ENCODE measurements around the gene REV1.

REV1 gene

GRCh38 chr2:99448556-99448955 lies 41.3 kb downstream of the REV1 start:
- no peak overlapping the region for H3K4me3 ChIP-seq (ENCODE audit: low read length)
- TF ChIP-seq ZNF274 (IDR thresholded peaks at IDR 0.05; ENCODE audit: low read depth, low read length), result no peak

GRCh38 chr2:99445065-99445464 lies 44.8 kb downstream of the REV1 start:
- TF ChIP-seq ZNF274 (IDR thresholded peaks at IDR 0.05; ENCODE audit: low read depth, low read length), result no peak
- H3K4me3 ChIP-seq (ENCODE audit: low read length), result no peak overlapping the region

GRCh38 chr2:99444222-99444621 lies 45.6 kb downstream of the REV1 start:
- no peak overlapping the region for H3K4me3 ChIP-seq (ENCODE audit: low read length)
- TF ChIP-seq ZNF274 (IDR thresholded peaks at IDR 0.05; ENCODE audit: low read depth, low read length), result no peak

GRCh38 chr2:99442837-99443236 lies 47.0 kb downstream of the REV1 start:
- no peak overlapping the region for H3K4me3 ChIP-seq (ENCODE audit: low read length)
- TF ChIP-seq ZNF274 (IDR thresholded peaks at IDR 0.05; ENCODE audit: low read depth, low read length), result no peak

GRCh38 chr2:99439971-99440505 lies 49.8 kb downstream of the REV1 start:
- H3K4me3 ChIP-seq (ENCODE audit: low read length), result no peak overlapping the region

GRCh38 chr2:99436874-99437273 lies 52.9 kb downstream of the REV1 start:
- TF ChIP-seq ZNF274 (IDR thresholded peaks at IDR 0.05; ENCODE audit: low read depth, low read length), result no peak
- H3K4me3 ChIP-seq (ENCODE audit: low read length), result no peak overlapping the region

More at GRCh38 chr2:99439971-99440505, 49.8 kb downstream of the REV1 start:
- TF ChIP-seq ZNF274 (IDR thresholded peaks at IDR 0.05; ENCODE audit: low read depth, low read length), result no peak

GRCh38 chr2:99433340-99433739 lies 56.5 kb downstream of the REV1 start:
- no peak overlapping the region for H3K4me3 ChIP-seq (ENCODE audit: low read length)
- no peak for TF ChIP-seq ZNF274 (IDR thresholded peaks at IDR 0.05; ENCODE audit: low read depth, low read length)

- TF ChIP-seq ZNF274 (IDR thresholded peaks at IDR 0.05; ENCODE audit: low read depth, low read length), result no peak
- H3K4me3 ChIP-seq (ENCODE audit: low read length), result no peak overlapping the region
Measured at GRCh38 chr2:99431587-99432275, 58.1 kb downstream of the REV1 start.

- no peak overlapping the region for H3K4me3 ChIP-seq (ENCODE audit: low read length)
- no peak for TF ChIP-seq ZNF274 (IDR thresholded peaks at IDR 0.05; ENCODE audit: low read depth, low read length)
Measured at GRCh38 chr2:99430614-99431291, 59.1 kb downstream of the REV1 start.

- no peak for TF ChIP-seq ZNF274 (IDR thresholded peaks at IDR 0.05; ENCODE audit: low read depth, low read length)
- H3K4me3 ChIP-seq (ENCODE audit: low read length), result no peak overlapping the region
Measured at GRCh38 chr2:99425022-99425421, 64.8 kb downstream of the REV1 start.

- no peak overlapping the region for H3K4me3 ChIP-seq (ENCODE audit: low read length)
- TF ChIP-seq ZNF274 (IDR thresholded peaks at IDR 0.05; ENCODE audit: low read depth, low read length), result no peak
Measured at GRCh38 chr2:99424371-99424770, 65.4 kb downstream of the REV1 start.

- no peak for TF ChIP-seq ZNF274 (IDR thresholded peaks at IDR 0.05; ENCODE audit: low read depth, low read length)
- no peak overlapping the region for H3K4me3 ChIP-seq (ENCODE audit: low read length)
Measured at GRCh38 chr2:99422599-99422998, 67.2 kb downstream of the REV1 start.

GRCh38 chr2:99421469-99421868 lies 68.3 kb downstream of the REV1 start:
- no peak for TF ChIP-seq ZNF274 (IDR thresholded peaks at IDR 0.05; ENCODE audit: low read depth, low read length)
- no peak overlapping the region for H3K4me3 ChIP-seq (ENCODE audit: low read length)

- TF ChIP-seq ZNF274 (IDR thresholded peaks at IDR 0.05; ENCODE audit: low read depth, low read length), result no peak
Measured at GRCh38 chr2:99420751-99421299, 69.0 kb downstream of the REV1 start.

GRCh38 chr2:99420031-99420430 lies 69.8 kb downstream of the REV1 start:
- TF ChIP-seq ZNF274 (IDR thresholded peaks at IDR 0.05; ENCODE audit: low read depth, low read length), result no peak
- H3K4me3 ChIP-seq (ENCODE audit: low read length), result no peak overlapping the region

More at GRCh38 chr2:99420751-99421299, 69.0 kb downstream of the REV1 start:
- H3K4me3 ChIP-seq (ENCODE audit: low read length), result no peak overlapping the region
